BLaER1 (cell line): ENCODE data around the gene ADAMTS16.

Source experiments
- H3K27ac ChIP-seq: shearing (Covaris generic); formaldehyde crosslinking; 2 replicates; pipeline ENCODE4 v1.8.1; 2022
- H3K27me3 ChIP-seq: shearing (Covaris generic); formaldehyde crosslinking; 2 replicates; pipeline ENCODE4 v1.8.1; 2022
- H3K36me3 ChIP-seq: shearing (Covaris generic); formaldehyde crosslinking; 2 replicates; pipeline ENCODE4 v1.8.1; 2022
- H3K4me1 ChIP-seq: shearing (Covaris generic); formaldehyde crosslinking; 2 replicates; pipeline ENCODE4 v1.8.1; 2022
- H3K4me2 ChIP-seq: shearing (Covaris generic); formaldehyde crosslinking; 2 replicates; pipeline ENCODE4 v1.8.1; 2022
- H3K4me3 ChIP-seq: shearing (Covaris generic); formaldehyde crosslinking; 2 replicates; pipeline ENCODE4 v1.8.1; 2022
- H3K9ac ChIP-seq: shearing (Covaris generic); formaldehyde crosslinking; 2 replicates; pipeline ENCODE4 v1.8.1; 2022
- H3K9me3 ChIP-seq: shearing (Covaris generic); formaldehyde crosslinking; 2 replicates; pipeline ENCODE4 v1.8.1; 2022
- H4K20me1 ChIP-seq: shearing (Covaris generic); formaldehyde crosslinking; 2 replicates; pipeline ENCODE4 v1.8.1; 2022
- Cebpa-rat ChIP-seq: shearing (Covaris generic); IDR thresholded peaks from 2 replicates; pipeline ENCODE4 v1.8.1; 2022

ADAMTS16 gene

DNA sequence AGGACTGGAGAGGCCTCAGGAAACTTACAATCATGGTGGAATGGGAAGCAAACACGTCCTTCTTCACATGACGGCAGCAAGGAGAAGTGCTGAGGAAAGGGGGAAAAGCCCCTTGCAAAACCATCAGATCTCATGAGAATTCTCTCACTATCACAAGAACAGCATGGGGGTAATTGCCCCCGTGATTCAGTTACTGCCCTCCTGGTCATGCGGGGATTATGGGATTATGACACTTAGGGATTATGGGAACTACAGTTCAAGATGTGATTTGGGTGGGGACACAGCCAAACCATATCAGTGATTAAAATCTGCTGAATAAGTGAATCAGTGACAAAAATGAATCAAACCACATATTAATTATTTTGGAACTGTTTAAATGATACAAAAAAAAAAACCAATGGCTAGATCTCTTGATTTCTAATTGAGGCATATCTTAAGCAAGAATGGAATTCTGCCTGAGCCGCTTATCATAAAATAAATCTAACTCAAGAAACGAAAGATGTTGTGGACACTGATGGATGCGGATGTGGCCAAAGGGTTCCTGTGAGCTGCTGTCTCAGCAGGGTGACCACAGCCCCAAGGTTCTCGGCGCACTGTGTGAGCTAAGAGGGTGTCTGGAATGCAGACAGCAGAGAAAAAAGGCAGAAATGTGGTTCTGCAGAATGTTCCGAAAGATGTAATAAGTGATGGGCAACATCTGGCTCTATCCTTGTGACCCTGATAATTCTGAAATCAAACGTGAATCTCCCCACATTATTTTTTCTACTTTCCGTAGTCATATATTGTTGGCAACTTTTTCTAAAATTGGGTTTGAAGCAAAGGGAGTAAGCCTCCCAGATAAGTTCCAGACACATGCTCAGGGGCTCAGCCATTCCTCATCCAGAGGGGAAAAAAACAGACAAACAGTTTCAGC is 175.2 kb downstream of the ADAMTS16 start:
- no peak overlapping the region for H3K9ac ChIP-seq
- H4K20me1 ChIP-seq, result no peaks in the 10 kb centered on the region
- peaks cover 5% of the 10 kb centered on the region; the same call in 1 of the 2 replicates for H3K9me3 ChIP-seq
- H3K4me1 ChIP-seq, result no peaks in the 10 kb centered on the region
- H3K27me3 ChIP-seq, result no peaks in the 10 kb centered on the region
- H3K4me3 ChIP-seq, result no peak overlapping the region
- no peak overlapping the region for H3K27ac ChIP-seq
- H3K36me3 ChIP-seq, result no peaks in the 10 kb centered on the region
- TF ChIP-seq Cebpa-rat, result no peak
- no peak overlapping the region for H3K4me2 ChIP-seq

DNA sequence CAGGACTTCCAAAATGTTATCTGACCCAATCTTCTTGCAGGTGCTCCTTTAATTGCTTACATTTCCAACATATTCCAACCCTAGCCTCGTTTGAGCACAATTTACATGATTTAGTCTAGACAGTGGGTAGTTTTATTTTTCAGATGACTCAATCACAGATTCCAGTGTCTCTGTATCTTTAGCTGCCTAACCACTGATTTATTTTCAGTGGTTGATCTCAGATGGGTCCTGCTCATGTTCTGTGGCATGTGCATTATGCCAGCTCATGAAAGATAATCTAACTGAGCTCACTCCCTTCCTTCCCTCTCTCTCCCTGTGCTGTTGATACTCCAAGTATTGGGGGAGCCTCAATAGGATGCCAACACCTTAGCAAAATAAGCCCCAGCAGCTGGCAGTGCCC is 176.2 kb downstream of the ADAMTS16 start:
- no peak overlapping the region for H3K4me3 ChIP-seq
- H3K4me1 ChIP-seq, result no peaks in the 10 kb centered on the region
- no peak for TF ChIP-seq Cebpa-rat
- H4K20me1 ChIP-seq, result no peaks in the 10 kb centered on the region
- no peak overlapping the region for H3K27ac ChIP-seq
- H3K4me2 ChIP-seq, result no peak overlapping the region
- H3K9ac ChIP-seq, result no peak overlapping the region
- no peaks in the 10 kb centered on the region for H3K27me3 ChIP-seq
- peaks cover 5% of the 10 kb centered on the region; the same call in 1 of the 2 replicates for H3K9me3 ChIP-seq
- no peaks in the 10 kb centered on the region for H3K36me3 ChIP-seq

DNA sequence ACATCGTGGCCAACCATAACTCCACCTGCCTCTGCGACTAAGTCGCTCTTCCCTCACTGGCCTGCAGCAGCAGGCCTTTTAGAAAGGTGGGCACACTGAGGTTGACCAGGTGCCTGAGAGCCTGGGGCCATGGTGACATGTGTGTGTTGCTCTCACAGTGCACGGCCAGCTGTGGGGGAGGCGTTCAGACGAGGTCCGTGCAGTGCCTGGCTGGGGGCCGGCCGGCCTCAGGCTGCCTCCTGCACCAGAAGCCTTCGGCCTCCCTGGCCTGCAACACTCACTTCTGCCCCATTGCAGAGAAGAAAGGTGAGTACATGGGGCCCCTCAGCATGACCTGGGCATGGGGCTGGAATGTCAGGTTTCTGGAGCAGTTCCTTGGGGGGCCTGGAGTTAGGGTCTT is 177.8 kb downstream of the ADAMTS16 start:
- Histone ChIP-seq H3K4me1 (no peaks in the 10 kb centered on the region), H3K27me3 (no peaks in the 10 kb centered on the region), H3K9me3 (peaks cover 5% of the 10 kb centered on the region; the same call in 1 of the 2 replicates), H3K4me2 (no peak overlapping the region), H3K4me3 (no peak overlapping the region), H4K20me1 (no peaks in the 10 kb centered on the region), H3K36me3 (no peaks in the 10 kb centered on the region), H3K27ac (no peak overlapping the region), H3K9ac (no peak overlapping the region)
- no peak for TF ChIP-seq Cebpa-rat

DNA sequence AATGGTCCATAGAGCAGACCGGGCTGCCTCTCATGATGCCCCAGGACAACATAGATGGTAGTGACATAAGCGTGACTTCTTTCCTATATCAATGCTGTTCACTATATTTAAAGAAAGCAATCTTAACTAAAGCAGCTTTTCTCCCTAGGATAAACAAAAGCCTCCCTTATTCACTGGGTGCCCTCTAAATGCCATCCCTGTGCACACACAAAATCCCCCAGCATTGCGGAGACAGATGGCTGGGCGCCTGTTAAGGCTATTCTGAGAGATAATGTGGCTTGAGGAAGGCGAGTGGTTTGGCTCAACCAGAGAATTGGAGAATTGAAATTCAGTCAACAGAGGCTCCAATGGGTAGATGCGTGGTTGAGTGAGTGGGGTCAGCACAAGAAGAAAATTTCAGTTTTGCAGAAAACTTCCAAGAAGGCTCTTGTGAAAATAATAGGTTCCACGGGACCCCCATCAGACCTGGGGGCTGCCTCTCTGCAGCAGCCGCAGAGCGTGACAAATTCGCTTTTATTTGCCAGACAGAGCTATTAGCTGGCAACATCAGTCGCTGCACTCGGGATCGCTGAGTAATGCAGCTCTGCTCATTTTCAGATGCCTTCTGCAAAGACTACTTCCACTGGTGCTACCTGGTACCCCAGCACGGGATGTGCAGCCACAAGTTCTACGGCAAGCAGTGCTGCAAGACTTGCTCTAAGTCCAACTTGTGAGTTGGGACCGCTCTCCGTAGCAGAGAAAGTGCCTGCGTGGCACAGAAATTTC is 178.5 kb downstream of the ADAMTS16 start:
- Histone ChIP-seq H3K9me3 (peaks cover 5% of the 10 kb centered on the region; the same call in 1 of the 2 replicates), H3K4me3 (no peak overlapping the region), H3K4me2 (no peak overlapping the region), H4K20me1 (no peaks in the 10 kb centered on the region), H3K27me3 (no peaks in the 10 kb centered on the region), H3K9ac (no peak overlapping the region), H3K27ac (no peak overlapping the region), H3K36me3 (no peaks in the 10 kb centered on the region), H3K4me1 (no peaks in the 10 kb centered on the region)
- no peak for TF ChIP-seq Cebpa-rat

DNA sequence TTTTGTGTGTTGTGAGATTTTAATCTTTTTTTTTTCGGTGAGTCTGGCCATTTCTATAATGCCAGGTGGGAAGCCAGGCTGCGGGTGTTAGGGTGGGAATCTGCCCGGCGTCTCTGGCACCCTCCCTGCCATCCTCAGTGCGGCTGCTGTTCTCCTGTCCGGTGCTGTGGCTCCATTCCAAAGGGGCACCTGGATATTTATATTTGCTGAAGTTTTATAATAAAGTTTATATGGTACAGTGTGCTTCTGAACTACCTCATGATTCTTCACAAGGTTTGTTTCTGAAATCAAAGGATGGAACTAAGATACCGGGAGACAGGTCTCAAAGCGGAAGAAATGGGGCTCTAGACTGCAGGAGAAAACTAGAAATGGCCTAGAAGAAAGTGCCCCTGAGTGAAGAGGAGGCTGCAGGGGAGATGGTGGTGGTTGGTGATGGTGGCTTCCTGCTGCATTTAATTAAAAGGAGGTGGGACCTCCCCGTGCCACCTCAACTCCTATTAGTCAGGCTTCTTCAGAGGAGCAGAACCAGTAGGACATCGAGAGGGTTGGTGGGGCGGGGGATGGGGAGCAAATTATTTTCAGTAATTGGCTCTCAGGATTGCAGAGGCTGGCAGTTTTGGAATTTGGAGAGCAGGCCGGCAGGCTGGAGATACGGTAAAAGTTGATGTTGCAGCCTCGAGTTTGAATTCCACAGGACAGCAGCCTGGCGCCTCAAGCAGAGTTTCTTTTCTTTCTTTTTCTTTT is 180.1 kb downstream of the ADAMTS16 start:
- Histone ChIP-seq H3K27me3 (no peaks in the 10 kb centered on the region), H3K36me3 (no peaks in the 10 kb centered on the region), H3K9me3 (0 out of 2 replicates have a peak, but pooled peaks cover 7% of the 10 kb centered on the region), H3K4me3 (no peak overlapping the region), H3K9ac (no peak overlapping the region), H3K4me2 (no peak overlapping the region), H3K4me1 (no peaks in the 10 kb centered on the region), H3K27ac (no peak overlapping the region), H4K20me1 (no peaks in the 10 kb centered on the region)
- no peak for TF ChIP-seq Cebpa-rat

DNA sequence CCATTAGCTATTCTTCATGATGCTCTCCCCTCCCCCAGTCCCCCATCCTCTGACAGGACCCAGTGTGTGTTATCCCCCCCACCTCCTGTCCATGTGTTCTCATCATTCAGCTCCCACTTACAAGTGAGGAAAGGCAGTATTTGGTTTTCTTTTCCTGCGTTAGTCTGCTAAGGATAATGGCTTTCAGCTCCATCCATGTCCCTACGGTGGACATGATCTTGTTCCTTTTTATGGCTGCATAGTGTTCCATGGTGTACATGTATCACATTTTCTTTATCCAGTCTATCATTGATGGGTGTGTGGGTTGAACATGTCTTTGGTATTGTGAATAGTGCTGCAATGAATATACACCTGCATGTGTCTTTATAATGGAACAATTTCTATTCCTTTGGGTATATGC is 181.0 kb downstream of the ADAMTS16 start:
- H3K27me3 ChIP-seq, result no peaks in the 10 kb centered on the region
- H3K9me3 ChIP-seq, result 0 out of 2 replicates have a peak, but pooled peaks cover 7% of the 10 kb centered on the region
- H3K36me3 ChIP-seq, result no peaks in the 10 kb centered on the region
- TF ChIP-seq Cebpa-rat, result no peak
- H3K4me3 ChIP-seq, result no peak overlapping the region
- H3K9ac ChIP-seq, result no peak overlapping the region
- no peaks in the 10 kb centered on the region for H4K20me1 ChIP-seq
- no peaks in the 10 kb centered on the region for H3K4me1 ChIP-seq
- no peak overlapping the region for H3K27ac ChIP-seq
- no peak overlapping the region for H3K4me2 ChIP-seq

DNA sequence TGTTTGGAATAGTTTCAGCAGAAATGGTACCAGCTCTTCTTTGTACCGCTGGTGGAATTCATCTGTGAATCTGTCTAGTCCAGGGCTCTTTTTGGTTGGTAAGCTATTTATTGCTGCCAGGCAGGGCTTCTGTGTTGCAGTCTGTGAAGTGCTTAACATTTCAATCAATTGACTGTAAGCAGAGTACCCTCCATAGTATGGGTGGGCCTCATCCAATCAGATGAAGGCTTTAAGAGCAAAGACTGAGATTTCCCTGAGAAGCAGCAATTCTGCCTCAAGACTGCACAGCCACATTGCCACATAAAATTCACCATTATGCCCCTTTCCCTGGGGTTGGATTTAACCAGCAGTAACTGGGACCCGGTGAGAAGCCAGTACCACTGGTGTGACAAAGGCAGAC is 183.4 kb downstream of the ADAMTS16 start:
- no peak overlapping the region for H3K27ac ChIP-seq
- H3K36me3 ChIP-seq, result no peaks in the 10 kb centered on the region
- peaks cover 12% of the 10 kb centered on the region; the same call in 1 of the 2 replicates for H3K9me3 ChIP-seq
- TF ChIP-seq Cebpa-rat, result no peak
- no peak overlapping the region for H3K4me3 ChIP-seq
- H3K4me1 ChIP-seq, result no peaks in the 10 kb centered on the region
- no peaks in the 10 kb centered on the region for H3K27me3 ChIP-seq
- H3K4me2 ChIP-seq, result no peak overlapping the region
- no peak overlapping the region for H3K9ac ChIP-seq
- no peaks in the 10 kb centered on the region for H4K20me1 ChIP-seq

DNA sequence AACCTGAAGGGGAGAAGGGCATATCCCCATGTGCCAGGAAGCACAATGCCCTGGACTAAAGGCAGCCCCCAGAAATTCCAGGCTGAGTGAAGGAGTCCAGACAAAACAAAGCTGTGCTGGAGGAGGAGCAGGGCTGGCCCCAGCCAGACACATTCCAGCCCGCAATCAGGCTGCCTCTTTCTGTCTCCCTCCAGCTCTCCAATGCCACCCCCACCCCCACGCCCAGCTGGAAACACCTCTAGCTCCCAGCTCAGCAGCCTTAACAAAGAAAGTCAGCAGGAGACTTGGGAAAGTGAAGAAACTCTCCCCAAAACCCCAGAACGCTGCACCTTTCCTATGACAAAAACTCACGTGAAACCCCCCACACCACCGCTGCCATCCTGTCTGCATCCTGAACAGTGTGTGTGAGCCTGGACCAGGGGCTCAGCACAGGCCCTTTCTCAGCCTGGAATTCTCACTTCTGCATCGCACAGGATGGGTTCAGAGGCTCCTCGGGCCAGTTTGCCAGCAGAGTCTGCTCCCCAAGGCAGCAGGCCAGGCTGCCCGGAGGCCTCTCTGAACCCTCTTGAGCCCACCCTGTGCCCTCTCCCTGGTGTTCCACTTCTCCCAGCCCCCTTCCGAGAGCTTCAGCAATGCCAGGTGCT is 186.1 kb downstream of the ADAMTS16 start:
- no peak overlapping the region for H3K4me3 ChIP-seq
- no peak overlapping the region for H3K27ac ChIP-seq
- H3K4me1 ChIP-seq, result no peaks in the 10 kb centered on the region
- TF ChIP-seq Cebpa-rat, result no peak
- H3K4me2 ChIP-seq, result no peak overlapping the region
- H3K27me3 ChIP-seq, result no peaks in the 10 kb centered on the region
- H3K36me3 ChIP-seq, result no peaks in the 10 kb centered on the region
- H3K9me3 ChIP-seq, result peaks cover 12% of the 10 kb centered on the region; the same call in 1 of the 2 replicates
- H4K20me1 ChIP-seq, result no peaks in the 10 kb centered on the region
- H3K9ac ChIP-seq, result no peak overlapping the region

DNA sequence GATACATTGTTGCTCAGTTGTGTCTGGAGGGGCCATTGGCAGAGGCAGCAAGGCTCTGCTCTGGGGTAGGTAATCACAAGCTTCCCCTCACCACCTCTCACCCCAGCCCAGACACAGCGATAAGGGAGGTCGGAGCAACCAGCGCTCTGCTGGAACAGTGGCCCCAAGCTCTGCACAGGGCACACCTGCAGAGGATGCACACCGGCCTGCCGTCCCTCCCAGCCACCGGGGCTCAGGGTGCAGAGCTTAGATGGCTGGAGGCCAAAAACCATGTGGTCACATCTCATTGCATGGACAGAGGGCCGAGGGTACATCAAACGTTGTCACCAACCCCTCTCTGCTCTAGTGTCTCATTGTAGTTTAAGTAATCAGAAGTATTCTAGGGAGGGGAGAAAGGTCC is 187.0 kb downstream of the ADAMTS16 start:
- H3K9ac ChIP-seq, result no peak overlapping the region
- H4K20me1 ChIP-seq, result no peaks in the 10 kb centered on the region
- no peaks in the 10 kb centered on the region for H3K36me3 ChIP-seq
- peaks cover 12% of the 10 kb centered on the region; the same call in 1 of the 2 replicates for H3K9me3 ChIP-seq
- no peaks in the 10 kb centered on the region for H3K27me3 ChIP-seq
- no peak overlapping the region for H3K4me2 ChIP-seq
- no peak overlapping the region for H3K27ac ChIP-seq
- no peak overlapping the region for H3K4me3 ChIP-seq
- peaks cover 6% of the 10 kb centered on the region for H3K4me1 ChIP-seq
- no peak for TF ChIP-seq Cebpa-rat
